Hematopoietic multipotent progenitor cell treated with erythropoietin and hydrocortisone succinate and interleukin-3 and kit ligand, for 4 days (in vitro differentiated cells): ENCODE results near the gene MUC4.
"Not testable (repeated sequence)": the region's sequence is repeated elsewhere in the genome, so short reads cannot be mapped to it uniquely, and the experiment has no call there.

ENCODE experiments used
- DNase-seq: peaks from one replicate; pipeline ENCODE4 v3.0.0-alpha.2; 2015

Gene MUC4

GRCh38 chr3:195711813-195712534 lies 99.8 kb downstream of the MUC4 start:
- no peak for DNase-seq

- DNase-seq: not testable (repeated sequence)
These were observed 100.5 kb downstream of the MUC4 start for GRCh38 chr3:195711091-195711812.

GRCh38 chr3:195710126-195710905 lies 101.4 kb downstream of the MUC4 start:
- DNase-seq: not testable (repeated sequence)

- peak; percentile 42 for DNase-seq
These were observed 102.0 kb downstream of the MUC4 start for GRCh38 chr3:195709676-195710085.

- DNase-seq: no peak
These were observed 102.9 kb downstream of the MUC4 start for GRCh38 chr3:195708626-195709481.

GRCh38 chr3:195708061-195708460 lies 103.7 kb downstream of the MUC4 start:
- no peak for DNase-seq

- no peak for DNase-seq
These were observed 106.4 kb downstream of the MUC4 start for GRCh38 chr3:195705081-195705991.

- DNase-seq: no peak
These were observed 107.2 kb downstream of the MUC4 start for GRCh38 chr3:195704433-195704999.

GRCh38 chr3:195703776-195704175 lies 108.0 kb downstream of the MUC4 start:
- DNase-seq: no peak

GRCh38 chr3:195701042-195701915 lies 110.5 kb downstream of the MUC4 start:
- no peak for DNase-seq

GRCh38 chr3:195700319-195700718 lies 111.4 kb downstream of the MUC4 start:
- DNase-seq: no peak

- no peak for DNase-seq
These were observed 111.9 kb downstream of the MUC4 start for GRCh38 chr3:195699860-195700259.

GRCh38 chr3:195699388-195699771 lies 112.3 kb downstream of the MUC4 start:
- DNase-seq: no peak

- DNase-seq: no peak
These were observed 112.9 kb downstream of the MUC4 start for GRCh38 chr3:195698647-195699387.

- no peak for DNase-seq
These were observed 113.4 kb downstream of the MUC4 start for GRCh38 chr3:195698325-195698646.

GRCh38 chr3:195697582-195698324 lies 114.0 kb downstream of the MUC4 start:
- DNase-seq: no peak
